ENCODE measurements around the gene CDK16. TPM values are rescaled to one million over a fixed set of nuclear protein-coding genes. Genes with fewer than 3 reads are reported as not detected.
A peak's percentile ranks its signal among the peaks of the same experiment; 100 is the strongest.

CDK16 gene
- total and polyA plus RNA-seq, 2 of the 13 experiments (the other 11 are each of a cell fraction or from before 2014, with no cell fraction given): 64.5 to 225 TPM

DNA sequence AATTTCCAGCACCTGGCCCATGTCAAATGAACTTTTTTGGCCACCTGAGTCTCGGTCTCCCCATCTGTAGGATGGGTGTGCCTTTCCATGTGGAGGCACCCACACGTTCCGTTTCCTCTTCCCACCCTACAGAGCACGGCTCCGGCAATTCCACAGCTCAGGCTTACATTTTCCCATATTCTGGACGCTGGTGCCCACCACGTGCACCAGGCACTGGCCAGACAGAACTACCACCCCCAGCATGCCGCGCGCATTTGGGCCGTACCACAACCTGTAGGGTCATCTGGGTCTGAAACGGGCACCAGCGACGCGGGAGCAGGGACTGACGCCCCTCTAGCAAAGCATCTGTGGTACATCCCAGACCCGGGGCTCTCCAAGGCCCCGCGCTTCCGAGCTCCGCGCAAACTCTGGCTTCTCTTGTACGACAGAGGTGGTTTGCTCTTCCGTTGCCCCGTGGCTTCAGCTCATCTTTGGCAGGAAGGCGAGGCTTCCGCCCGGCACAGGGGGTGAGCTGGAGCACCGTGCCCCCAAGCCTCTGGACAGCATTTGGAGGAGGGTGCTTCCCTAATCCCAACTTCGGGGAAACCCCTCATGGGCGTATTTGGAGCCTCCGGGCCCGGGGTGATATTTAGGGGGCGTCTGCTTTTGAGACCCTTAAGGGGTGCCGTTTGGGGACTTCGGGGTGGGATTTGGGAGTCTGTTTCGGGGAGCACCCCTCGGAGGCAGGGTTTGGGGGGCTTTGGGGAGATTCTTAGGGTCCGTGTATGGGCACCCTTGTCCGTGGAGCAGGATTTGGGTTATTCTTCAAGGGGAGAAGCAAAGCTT is 27.8 kb upstream of the CDK16 start (continued):
- no peak for TF ChIP-seq ZNF569 (CRISPR knock-in tag; IDR thresholded peaks at IDR 0.05; ENCODE audit: borderline replicate concordance)
- TF ChIP-seq HDAC1 (CRISPR knock-in tag; IDR thresholded peaks at IDR 0.05): peak; percentile 54
- TF ChIP-seq NAIF1 (CRISPR knock-in tag; IDR thresholded peaks at IDR 0.05; ENCODE audit: borderline replicate concordance): no peak
- TF ChIP-seq, protein P1, sequence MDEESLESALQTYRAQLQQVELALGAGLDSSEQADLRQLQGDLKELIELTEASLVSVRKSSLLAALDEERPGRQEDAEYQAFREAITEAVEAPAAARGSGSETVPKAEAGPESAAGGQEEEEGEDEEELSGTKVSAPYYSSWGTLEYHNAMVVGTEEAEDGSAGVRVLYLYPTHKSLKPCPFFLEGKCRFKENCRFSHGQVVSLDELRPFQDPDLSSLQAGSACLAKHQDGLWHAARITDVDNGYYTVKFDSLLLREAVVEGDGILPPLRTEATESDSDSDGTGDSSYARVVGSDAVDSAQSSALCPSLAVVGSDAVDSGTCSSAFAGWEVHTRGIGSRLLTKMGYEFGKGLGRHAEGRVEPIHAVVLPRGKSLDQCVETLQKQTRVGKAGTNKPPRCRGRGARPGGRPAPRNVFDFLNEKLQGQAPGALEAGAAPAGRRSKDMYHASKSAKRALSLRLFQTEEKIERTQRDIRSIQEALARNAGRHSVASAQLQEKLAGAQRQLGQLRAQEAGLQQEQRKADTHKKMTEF (CRISPR knock-in tag; IDR thresholded peaks at IDR 0.05): 0 out of 2 replicates have a peak, but pooled peaks have one; percentile 27
- peak; percentile 71 for TF ChIP-seq SAP130 (CRISPR knock-in tag; IDR thresholded peaks at IDR 0.05; ENCODE audit: low read depth)
- 0 out of 2 replicates have a peak, but pooled peaks have one; percentile 26 for TF ChIP-seq RBFOX2 (IDR thresholded peaks at IDR 0.05; ENCODE audit: low read depth, low read length)
- 0 out of 2 replicates have a peak, but pooled peaks have one; percentile 32 for TF ChIP-seq ZNF792 (CRISPR knock-in tag; IDR thresholded peaks at IDR 0.05)
- TF ChIP-seq TP53 (CRISPR knock-in tag; conservative IDR thresholded peaks at IDR 0.05): 0 out of 2 replicates have a peak, but pooled peaks have one; percentile 27
- 0 out of 2 replicates have a peak, but pooled peaks have one; percentile 12 for TF ChIP-seq MIER3 (CRISPR knock-in tag; IDR thresholded peaks at IDR 0.05; ENCODE audit: borderline replicate concordance)
- TF ChIP-seq PHF21A (CRISPR knock-in tag; IDR thresholded peaks at IDR 0.05): peak; percentile 42; the same call in 1 of the 2 replicates

DNA sequence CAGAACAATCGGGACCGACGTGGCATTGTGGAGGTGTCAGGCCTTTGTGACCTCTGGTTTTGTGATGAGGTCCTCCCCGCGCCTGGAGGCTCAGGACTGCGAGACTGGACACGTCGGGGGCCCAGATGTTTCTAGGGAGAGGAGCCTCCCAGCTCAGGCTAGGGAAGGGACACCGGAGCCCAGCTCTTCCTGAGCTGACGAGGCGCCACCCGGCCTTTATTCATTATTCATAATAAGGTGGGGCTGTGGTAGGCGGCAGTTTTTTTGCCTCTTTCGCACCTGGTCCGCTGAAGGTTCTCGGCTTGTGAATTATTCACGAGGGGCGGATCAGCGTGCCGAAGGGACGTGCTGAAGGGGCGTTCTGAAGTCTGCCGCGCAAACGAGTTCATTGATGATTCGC is 27.1 kb upstream of the CDK16 start:
- no peak for DNase-seq (ENCODE audit: low spot score)
- FAIRE-seq: no peak
- no peak for TF ChIP-seq CBX1 (IDR thresholded peaks at IDR 0.05; ENCODE audit: low read depth)
- TF ChIP-seq ZNF777 (CRISPR knock-in tag; IDR thresholded peaks at IDR 0.05): peak; percentile 76
- TF ChIP-seq HOXA9 (CRISPR knock-in tag; IDR thresholded peaks at IDR 0.05; ENCODE audit: borderline replicate concordance): no peak
- intact Hi-C loops (cut with micrococcal nuclease; ENCODE audit: unreplicated experiment): no loop called here
- peaks cover 23% of the 10 kb centered on the region for H3K79me2 ChIP-seq (ENCODE audit: insufficient read depth, low read length)
- POLR2A ChIA-PET: interaction anchor here (0.9 to 2.8 kb wide), 6 partner anchors 26 to 332 kb away, joined by 3 to 17 read pairs (median 6); partner anchors contain the start of genes NDUFB11, RBM10 and USP11
- H3K36me3 ChIP-seq (replicated peaks in 1 of 2; ENCODE audit: control insufficient read depth in 1 of 2, insufficient read depth in 2 of 2, low read length in 2 of 2): no peaks in the 10 kb centered on the region
- H3K4me3 ChIP-seq (replicated peaks in 1 of 3; ENCODE audit: insufficient read depth in 1 of 3, low read depth in 2 of 3, low read length in 3 of 3): peak overlapping the region; percentile 60 to 71 (median 66)
- CTCF ChIA-PET (ENCODE audit: low intra/inter-chr PET ratio, low total read pairs): no interaction called here
- in situ Hi-C loops (cut with HindIII; ENCODE audit: extremely low pct_ligation_motif_present, low pct_unique_long_range_greater_than_20kb): loop anchor here (5.0 kb wide), 2 partner anchors 196 to 331 kb away; no protein-coding TSS in a partner anchor
- H2AFZ ChIP-seq (ENCODE audit: low read length): no peak overlapping the region
- no TSS peak for BruUV-seq (replicated peaks)
- H3K27me3 ChIP-seq (ENCODE audit: control insufficient read depth in 1 of 2, insufficient read depth in 2 of 2, low read length in 2 of 2): no peaks in the 10 kb centered on the region; a peak in 1 of 5 replicates
- H3K4me1 ChIP-seq (ENCODE audit: insufficient read depth, low read length): peaks cover 33% of the 10 kb centered on the region
- H3K9ac ChIP-seq (ENCODE audit: insufficient read depth, low read depth, low read length): peak overlapping the region; percentile 62
- no peaks in the 10 kb centered on the region for H3K9me3 ChIP-seq (ENCODE audit: low read length)
- H3K4me2 ChIP-seq (ENCODE audit: low read depth, low read length): peak overlapping the region; percentile 82
- peak overlapping the region; percentile 30 for H3K27ac ChIP-seq (ENCODE audit: extremely low read length, insufficient read depth, low read length)
- 2% methylated on average over 13 of the region's 26 CpGs for WGBS (ENCODE audit: low lambda C conversion rate)
- ATAC-seq: peak; percentile 53
- H4K20me1 ChIP-seq (ENCODE audit: insufficient read depth, low read length): no peaks in the 10 kb centered on the region

Measured in HepG2 (cell line).